WTC11 (cell line): ENCODE data around the gene SMARCD1. TPM values are rescaled to one million over a fixed set of nuclear protein-coding genes. Genes with fewer than 3 reads are reported as not detected.
A peak's percentile ranks its signal among the peaks of the same experiment; 100 is the strongest.

Source experiments
- ATAC-seq: fragments of 200-7000 bp; cut with Tn5 transposase; 2 replicates; pipeline ENCODE4 v1.10.0; 2021; ENCODE audit warnings: mild to moderate bottlenecking, moderate library complexity
- CTCF ChIA-PET: fragments of 300-600 bp; sonication (Branson Sonifier 250); formaldehyde crosslinking; loops from one replicate; lab custom pipeline; 2021; ENCODE audit warnings: antibody characterized with exemption; lab: Charles Lee
- POLR2A ChIA-PET: fragments of 350-600 bp; sonication (Branson Sonifier 250); formaldehyde crosslinking; loops from one replicate; lab custom pipeline; 2021; ENCODE audit warnings: antibody characterized with exemption; lab: Charles Lee
- DNase-seq: peaks from one replicate; pipeline ENCODE4 v3.0.0; 2021; ENCODE audit warnings: low spot score
- H3K27ac Mint-ChIP-seq: 2 replicates; pipeline ENCODE4 v1.8.0; 2021; ENCODE audit warnings: mixed read lengths
- H3K27me3 Mint-ChIP-seq: 2 replicates; pipeline ENCODE4 v1.8.0; 2021; ENCODE audit warnings: low read depth, mild to moderate bottlenecking, moderate library complexity, mixed read lengths
- H3K36me3 Mint-ChIP-seq: 2 replicates; pipeline ENCODE4 v1.8.0; 2021; ENCODE audit warnings: mixed read lengths
- H3K4me1 Mint-ChIP-seq: 2 replicates; pipeline ENCODE4 v1.8.0; 2022; ENCODE audit warnings: mixed read lengths
- H3K4me3 Mint-ChIP-seq: 2 replicates; pipeline ENCODE4 v1.8.0; 2021; ENCODE audit warnings: mild to moderate bottlenecking, moderate library complexity, mixed read lengths
- H3K9me3 Mint-ChIP-seq: 2 replicates; pipeline ENCODE4 v1.8.0; 2021; ENCODE audit warnings: mixed read lengths
- ATF1 ChIP-seq: sonication (generic); formaldehyde crosslinking; IDR thresholded peaks from 2 replicates; pipeline ENCODE4 v1.8.1; 2023; ENCODE audit warnings: mild to moderate bottlenecking, moderate library complexity, missing genetic modification reagents
- ATF6 ChIP-seq: sonication (generic); formaldehyde crosslinking; IDR thresholded peaks from 2 replicates; pipeline ENCODE4 v1.8.1; 2023; ENCODE audit warnings: mild to moderate bottlenecking, missing genetic modification reagents
- ELF4 ChIP-seq: sonication (generic); formaldehyde crosslinking; IDR thresholded peaks from 2 replicates; pipeline ENCODE4 v1.8.1; 2022; ENCODE audit warnings: low read depth, mild to moderate bottlenecking, moderate library complexity, missing genetic modification reagents
- FOXK1 ChIP-seq: sonication (generic); formaldehyde crosslinking; IDR thresholded peaks from 2 replicates; pipeline ENCODE4 v1.8.0; 2022; ENCODE audit warnings: mild to moderate bottlenecking, moderate library complexity, missing genetic modification reagents
- GABPB1 ChIP-seq: sonication (generic); formaldehyde crosslinking; IDR thresholded peaks from 2 replicates; pipeline ENCODE4 v1.8.1; 2023; ENCODE audit warnings: mild to moderate bottlenecking, missing genetic modification reagents
- JUN ChIP-seq: sonication (generic); formaldehyde crosslinking; IDR thresholded peaks from 2 replicates; pipeline ENCODE4 v1.8.0; 2023; ENCODE audit warnings: mild to moderate bottlenecking, missing genetic modification reagents
- MLX ChIP-seq: sonication (generic); formaldehyde crosslinking; IDR thresholded peaks from 2 replicates; pipeline ENCODE4 v1.8.1; 2023; ENCODE audit warnings: mild to moderate bottlenecking, missing genetic modification reagents, moderate library complexity
- NFATC4 ChIP-seq: fragments of 250-450 bp; sonication (Bioruptor Pico); IDR thresholded peaks from 2 replicates; pipeline ENCODE4 v1.9.0; 2021; ENCODE audit warnings: mild to moderate bottlenecking
- NFE2L1 ChIP-seq: sonication (generic); formaldehyde crosslinking; IDR thresholded peaks from 2 replicates; pipeline ENCODE4 v1.8.1; 2023; ENCODE audit warnings: missing genetic modification reagents
- SP1 ChIP-seq: sonication (generic); formaldehyde crosslinking; conservative IDR thresholded peaks from 2 replicates; pipeline ENCODE4 v1.8.1; 2022; ENCODE audit warnings: missing genetic modification reagents
- TCF7 ChIP-seq: sonication (generic); formaldehyde crosslinking; IDR thresholded peaks from 2 replicates; pipeline ENCODE4 v1.8.0; 2022; ENCODE audit warnings: mild to moderate bottlenecking, low read depth, missing genetic modification reagents, moderate library complexity
- ZNF416 ChIP-seq: fragments of 250-450 bp; sonication (Bioruptor Pico); IDR thresholded peaks from 2 replicates; pipeline ENCODE4 v1.9.0; 2021; ENCODE audit warnings: mild to moderate bottlenecking, inconsistent platforms
- total RNA-seq: library from RNA; stranded (reverse); gene quantifications from 3 replicates; pipeline ENCODE4 v1.2.3, GENCODE V29; 2021
- TF ChIP-seq, protein P1 (sequence below): sonication (generic); formaldehyde crosslinking; IDR thresholded peaks from 2 replicates; pipeline ENCODE4 v1.8.1; 2022; ENCODE audit warnings: mild to moderate bottlenecking, missing genetic modification reagents, moderate library complexity, borderline replicate concordance
- TF ChIP-seq, protein P2 (sequence below): sonication (generic); formaldehyde crosslinking; IDR thresholded peaks from 2 replicates; pipeline ENCODE4 v1.8.1; 2022; ENCODE audit warnings: low read depth, missing genetic modification reagents, borderline replicate concordance

Gene SMARCD1
- total RNA-seq, 1 experiment from 2014 or later = 165 TPM

DNA sequence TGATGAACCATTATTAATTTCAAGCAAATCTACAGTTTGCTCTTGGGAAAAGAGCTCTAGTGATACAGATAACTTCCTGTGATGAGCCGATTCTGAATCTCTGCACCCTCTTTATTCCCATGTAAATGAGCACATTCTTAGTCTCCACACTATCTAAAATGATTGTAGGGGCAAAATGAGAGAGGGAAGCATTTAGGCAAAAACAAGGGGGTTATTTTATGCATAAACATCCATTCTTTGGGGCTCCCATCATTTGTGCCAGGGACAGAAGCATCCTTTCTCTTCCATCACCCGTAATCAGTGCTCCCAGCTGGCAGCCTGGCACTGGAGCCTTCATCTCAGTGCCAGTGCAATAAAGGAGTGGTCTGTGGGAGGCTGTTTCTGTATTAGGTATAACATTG lies 17.0 kb downstream of the SMARCD1 start (continued):
- TF ChIP-seq ZNF416 (CRISPR knock-in tag) (no peak), FOXK1 (CRISPR knock-in tag) (no peak), MLX (CRISPR knock-in tag) (no peak), ATF6 (CRISPR knock-in tag) (no peak), SP1 (CRISPR knock-in tag) (no peak), ELF4 (CRISPR knock-in tag) (no peak), JUN (CRISPR knock-in tag) (no peak)
- TF ChIP-seq, protein P1, sequence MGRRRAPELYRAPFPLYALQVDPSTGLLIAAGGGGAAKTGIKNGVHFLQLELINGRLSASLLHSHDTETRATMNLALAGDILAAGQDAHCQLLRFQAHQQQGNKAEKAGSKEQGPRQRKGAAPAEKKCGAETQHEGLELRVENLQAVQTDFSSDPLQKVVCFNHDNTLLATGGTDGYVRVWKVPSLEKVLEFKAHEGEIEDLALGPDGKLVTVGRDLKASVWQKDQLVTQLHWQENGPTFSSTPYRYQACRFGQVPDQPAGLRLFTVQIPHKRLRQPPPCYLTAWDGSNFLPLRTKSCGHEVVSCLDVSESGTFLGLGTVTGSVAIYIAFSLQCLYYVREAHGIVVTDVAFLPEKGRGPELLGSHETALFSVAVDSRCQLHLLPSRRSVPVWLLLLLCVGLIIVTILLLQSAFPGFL (CRISPR knock-in tag) = no peak

DNA sequence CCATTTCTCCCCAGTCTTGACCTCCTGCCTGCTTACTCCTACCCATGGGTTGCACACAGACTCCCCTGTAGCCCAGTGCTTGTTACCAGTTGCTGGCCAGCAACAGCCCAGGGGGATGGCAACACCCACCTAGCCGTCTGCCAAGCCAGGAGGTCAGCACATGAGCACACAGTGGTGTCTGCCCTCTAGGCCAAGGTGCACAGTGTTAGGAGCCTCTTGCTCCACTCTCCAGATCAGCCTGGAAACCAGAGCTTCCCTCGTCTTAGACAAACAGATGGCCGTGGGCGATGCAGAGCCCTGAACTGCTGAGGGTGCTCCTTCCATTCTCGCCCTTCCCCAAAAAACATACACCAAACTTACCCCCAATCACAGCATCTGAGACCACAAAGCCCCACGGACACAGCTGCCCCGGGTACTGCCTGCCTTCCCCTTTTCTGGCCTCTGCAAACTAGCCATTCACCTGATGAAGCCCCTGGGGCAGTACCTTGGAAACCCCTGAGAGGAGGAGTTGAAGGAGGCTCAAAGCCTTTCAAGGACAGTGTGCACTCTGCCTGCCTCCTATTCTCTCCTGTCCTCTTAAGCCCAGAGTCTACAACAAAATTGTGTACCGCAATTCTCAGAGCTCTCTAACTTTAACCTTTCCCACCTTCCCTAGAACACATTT lies 17.6 kb downstream of the SMARCD1 start:
- DNase-seq = no peak
- TF ChIP-seq NFATC4 (CRISPR knock-in tag) (no peak), TCF7 (CRISPR knock-in tag) (no peak), ATF1 (CRISPR knock-in tag) (0 out of 2 replicates have a peak, but pooled peaks have one; percentile 24), NFE2L1 (no peak), GABPB1 (CRISPR knock-in tag) (peak; percentile 37; the same call in 1 of the 2 replicates)
- TF ChIP-seq, protein P2, sequence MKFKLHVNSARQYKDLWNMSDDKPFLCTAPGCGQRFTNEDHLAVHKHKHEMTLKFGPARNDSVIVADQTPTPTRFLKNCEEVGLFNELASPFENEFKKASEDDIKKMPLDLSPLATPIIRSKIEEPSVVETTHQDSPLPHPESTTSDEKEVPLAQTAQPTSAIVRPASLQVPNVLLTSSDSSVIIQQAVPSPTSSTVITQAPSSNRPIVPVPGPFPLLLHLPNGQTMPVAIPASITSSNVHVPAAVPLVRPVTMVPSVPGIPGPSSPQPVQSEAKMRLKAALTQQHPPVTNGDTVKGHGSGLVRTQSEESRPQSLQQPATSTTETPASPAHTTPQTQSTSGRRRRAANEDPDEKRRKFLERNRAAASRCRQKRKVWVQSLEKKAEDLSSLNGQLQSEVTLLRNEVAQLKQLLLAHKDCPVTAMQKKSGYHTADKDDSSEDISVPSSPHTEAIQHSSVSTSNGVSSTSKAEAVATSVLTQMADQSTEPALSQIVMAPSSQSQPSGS (CRISPR knock-in tag) = peak; percentile 11; the same call in 1 of the 2 replicates
- Mint-ChIP-seq H3K4me3 (no peak overlapping the region), H3K9me3 (no peaks in the 10 kb centered on the region), H3K27ac (peak overlapping the region; percentile 82; the same call in 1 of the 2 replicates), H3K36me3 (peaks cover 34% of the 10 kb centered on the region), H3K4me1 (peaks cover 30% of the 10 kb centered on the region), H3K27me3 (no peaks in the 10 kb centered on the region)
- CTCF ChIA-PET = interaction anchor here (0.8 to 4.8 kb wide), 13 partner anchors 9 to 211 kb away, joined by 3 to 165 read pairs (median 6); partner anchors contain the start of genes CERS5, COX14 and SMARCD1
- POLR2A ChIA-PET = interaction anchor here (1.8 kb wide), 1 partner anchor 64 kb away, joined by 8 read pairs; the partner anchor contains the start of gene CERS5
- ATAC-seq = peak; percentile 14

DNA sequence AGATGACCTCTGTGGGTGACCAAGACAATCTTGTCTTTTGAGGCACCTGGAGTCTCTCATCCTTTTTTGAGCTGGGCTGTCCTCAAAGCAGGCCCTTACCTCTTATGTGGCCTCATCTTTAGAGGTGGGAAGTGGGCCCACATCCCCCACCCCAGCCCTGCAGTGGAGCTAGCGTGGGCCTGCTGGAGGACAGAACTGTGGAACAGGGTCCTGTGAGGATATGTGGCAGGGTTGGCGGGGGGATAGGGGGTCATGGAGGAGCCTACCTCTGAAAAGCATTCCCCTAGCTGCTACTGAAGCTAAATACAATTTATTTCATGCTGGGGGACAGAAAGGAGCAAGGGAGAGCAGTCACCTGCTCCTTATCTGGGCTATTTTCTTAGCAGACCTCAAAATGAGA lies 18.2 kb downstream of the SMARCD1 start:
- no peak for TF ChIP-seq FOXK1 (CRISPR knock-in tag)
- Mint-ChIP-seq H3K4me1 (peaks cover 30% of the 10 kb centered on the region), H3K9me3 (no peaks in the 10 kb centered on the region), H3K4me3 (no peak overlapping the region), H3K27me3 (no peaks in the 10 kb centered on the region), H3K36me3 (peaks cover 28% of the 10 kb centered on the region), H3K27ac (peak overlapping the region; percentile 82; the same call in 1 of the 2 replicates)
- ATAC-seq (no peak), DNase-seq (no peak)
- ChIA-PET CTCF (interaction anchor here (0.8 to 4.8 kb wide), 12 partner anchors 8 to 755 kb away, joined by 3 to 165 read pairs (median 5); partner anchors contain the start of genes CERS5, COX14, SMARCD1 and TMBIM6), POLR2A (interaction anchor here (0.9 to 1.8 kb wide), 2 partner anchors 18 to 64 kb away, joined by 6 to 8 read pairs; partner anchors contain the start of genes CERS5 and SMARCD1)
